ENCODE results near the gene CYTH2.

CYTH2 gene

GRCh38 chr19:48452289-48453190 lies 16.6 kb upstream of the CYTH2 start:
- H3K4me3 ChIP-seq (ENCODE audit: low read depth, low read length), result no peak overlapping the region
- TF ChIP-seq CTCF (IDR thresholded peaks at IDR 0.05; ENCODE audit: borderline replicate concordance, insufficient read depth, low read depth, low read length), result no peak

- H3K4me3 ChIP-seq (ENCODE audit: low read depth, low read length), result no peak overlapping the region
- TF ChIP-seq CTCF (IDR thresholded peaks at IDR 0.05; ENCODE audit: borderline replicate concordance, insufficient read depth, low read depth, low read length), result no peak
Measured at GRCh38 chr19:48454150-48454730, 14.9 kb upstream of the CYTH2 start.

GRCh38 chr19:48455171-48455907 lies 13.8 kb upstream of the CYTH2 start, which contains the start of gene KCNJ14:
Gene KCNJ14 (plus strand): TSS chr19:48455574. CDS start chr19:48461725, 6,151 bp downstream.
- H3K4me3 ChIP-seq (ENCODE audit: low read depth, low read length), result no peak within 1 kb of the TSS
- no peak for TF ChIP-seq CTCF (IDR thresholded peaks at IDR 0.05; ENCODE audit: borderline replicate concordance, insufficient read depth, low read depth, low read length)

GRCh38 chr19:48455908-48456562 lies 13.1 kb upstream of the CYTH2 start:
- no peak overlapping the region for H3K4me3 ChIP-seq (ENCODE audit: low read depth, low read length)
- no peak for TF ChIP-seq CTCF (IDR thresholded peaks at IDR 0.05; ENCODE audit: borderline replicate concordance, insufficient read depth, low read depth, low read length)

- H3K4me3 ChIP-seq (ENCODE audit: low read depth, low read length), result no peak overlapping the region
- no peak for TF ChIP-seq CTCF (IDR thresholded peaks at IDR 0.05; ENCODE audit: borderline replicate concordance, insufficient read depth, low read depth, low read length)
Measured at GRCh38 chr19:48456864-48457263, 12.3 kb upstream of the CYTH2 start.

- H3K4me3 ChIP-seq (ENCODE audit: low read depth, low read length), result no peak overlapping the region
- TF ChIP-seq CTCF (IDR thresholded peaks at IDR 0.05; ENCODE audit: borderline replicate concordance, insufficient read depth, low read depth, low read length), result no peak
Measured at GRCh38 chr19:48458016-48458415, 11.2 kb upstream of the CYTH2 start.
